LNCaP clone FGC (cell line): ENCODE measurements around the gene CHST10.
"Not testable (repeated sequence)": the region's sequence is repeated elsewhere in the genome, so short reads cannot be mapped to it uniquely, and the experiment has no call there.

Experiments used
- DNase-seq: peaks from one replicate; pipeline ENCODE4 v3.0.0-alpha.2; 2011; ENCODE audit warnings: low read depth
- H3K4me3 ChIP-seq: 2 replicates; pipeline ENCODE4 v1.5.1; 2011; ENCODE audit warnings: mild to moderate bottlenecking, low read depth, low read length, control low read depth
- TF ChIP-seq, protein P1 (sequence below): IDR thresholded peaks from 2 replicates; pipeline ENCODE4 v1.5.1; 2012; ENCODE audit warnings: mild to moderate bottlenecking; ENCODE audit not compliant: control insufficient read depth, insufficient read depth; ENCODE audit errors: extremely low read depth

The CHST10 gene

GRCh38 chr2:100344433-100344832, 73.0 kb downstream of the CHST10 start:
- no peak overlapping the region for H3K4me3 ChIP-seq
- no peak for DNase-seq
- TF ChIP-seq, protein P1, sequence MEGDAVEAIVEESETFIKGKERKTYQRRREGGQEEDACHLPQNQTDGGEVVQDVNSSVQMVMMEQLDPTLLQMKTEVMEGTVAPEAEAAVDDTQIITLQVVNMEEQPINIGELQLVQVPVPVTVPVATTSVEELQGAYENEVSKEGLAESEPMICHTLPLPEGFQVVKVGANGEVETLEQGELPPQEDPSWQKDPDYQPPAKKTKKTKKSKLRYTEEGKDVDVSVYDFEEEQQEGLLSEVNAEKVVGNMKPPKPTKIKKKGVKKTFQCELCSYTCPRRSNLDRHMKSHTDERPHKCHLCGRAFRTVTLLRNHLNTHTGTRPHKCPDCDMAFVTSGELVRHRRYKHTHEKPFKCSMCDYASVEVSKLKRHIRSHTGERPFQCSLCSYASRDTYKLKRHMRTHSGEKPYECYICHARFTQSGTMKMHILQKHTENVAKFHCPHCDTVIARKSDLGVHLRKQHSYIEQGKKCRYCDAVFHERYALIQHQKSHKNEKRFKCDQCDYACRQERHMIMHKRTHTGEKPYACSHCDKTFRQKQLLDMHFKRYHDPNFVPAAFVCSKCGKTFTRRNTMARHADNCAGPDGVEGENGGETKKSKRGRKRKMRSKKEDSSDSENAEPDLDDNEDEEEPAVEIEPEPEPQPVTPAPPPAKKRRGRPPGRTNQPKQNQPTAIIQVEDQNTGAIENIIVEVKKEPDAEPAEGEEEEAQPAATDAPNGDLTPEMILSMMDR, result no peak

DNA sequence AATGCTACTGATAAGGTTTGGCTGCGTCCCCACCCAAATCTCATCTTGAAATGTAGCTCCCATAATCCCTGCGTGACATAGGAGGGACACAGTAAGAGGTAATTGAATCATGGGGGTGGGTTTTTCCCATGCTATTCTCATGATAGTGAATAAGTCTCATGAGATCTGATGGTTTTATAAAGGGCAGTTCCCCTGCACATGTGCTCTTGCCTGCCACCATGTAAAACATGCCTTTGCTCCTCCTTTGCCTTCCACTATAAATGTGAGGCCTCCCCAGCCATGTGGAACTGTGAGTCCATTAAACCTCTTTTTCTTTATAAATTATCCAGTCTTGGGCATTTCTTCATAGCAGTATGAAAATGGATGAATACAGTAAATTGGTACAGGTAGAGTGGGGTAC, 75.0 kb downstream of the CHST10 start:
- not testable (repeated sequence) for H3K4me3 ChIP-seq, DNase-seq
